Panc1 (cell line): ENCODE results near the gene KCNQ1.

ENCODE experiments used
- CTCF ChIP-seq: fragments of 450-650 bp; IDR thresholded peaks from 2 replicates; pipeline ENCODE4 v1.5.1; 2017; ENCODE audit warnings: mild to moderate bottlenecking
- POLR2AphosphoS5 ChIP-seq: IDR thresholded peaks from 2 replicates; pipeline ENCODE4 v1.6.1; 2012; ENCODE audit warnings: mild to moderate bottlenecking, low read depth, low read length, moderate library complexity
- SIN3A ChIP-seq: IDR thresholded peaks from 2 replicates; pipeline ENCODE4 v1.6.1; 2012; ENCODE audit warnings: low read depth, mild to moderate bottlenecking, low read length, moderate library complexity, borderline replicate concordance; ENCODE audit not compliant: insufficient read depth
- TCF7L2 ChIP-seq: IDR thresholded peaks from 2 replicates; pipeline ENCODE4 v1.6.1; 2011; ENCODE audit warnings: mild to moderate bottlenecking, low read depth, low read length, inconsistent platforms

- TF ChIP-seq POLR2AphosphoS5 (no peak), CTCF (no peak), TCF7L2 (no peak), SIN3A (no peak)
These were observed 349.5 kb downstream of the KCNQ1 start for GRCh38 chr11:2794046-2794967.
